GM18520 (cell line): ENCODE results near the gene KRTAP4-4.

Experiments
- ATAC-seq: cut with Tn5 transposase; IDR thresholded peaks from one replicate; pipeline ENCODE4 v1.9.1; 2021; ENCODE audit not compliant: unreplicated experiment

KRTAP4-4 gene

DNA sequence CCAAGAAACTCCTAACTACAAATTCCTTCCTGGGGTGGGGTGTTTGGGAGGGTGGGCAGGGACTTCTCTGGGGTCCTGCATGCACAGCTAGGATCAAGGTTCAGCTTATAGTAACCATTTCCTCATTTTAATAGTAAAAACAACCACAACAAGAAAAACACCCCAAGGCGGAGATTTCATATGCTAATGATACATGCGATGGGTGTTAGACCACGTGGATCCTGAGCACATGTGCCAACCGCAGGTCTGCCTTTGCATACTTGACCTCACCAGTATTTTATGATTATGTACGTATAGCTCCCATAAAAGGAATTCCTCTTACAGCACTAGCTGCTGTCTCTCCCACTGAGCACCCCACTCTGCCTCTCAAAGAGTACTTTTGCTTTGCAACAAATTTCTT is 44.3 kb downstream of the KRTAP4-4 start:
- ATAC-seq, result no peak

- ATAC-seq, result no peak
Measured at GRCh38 chr17:41111151-41111885, 49.2 kb downstream of the KRTAP4-4 start.
